GM12878 (cell line): ENCODE measurements around the gene RUFY3. TPM values are rescaled to one million over a fixed set of nuclear protein-coding genes. Genes with fewer than 3 reads are reported as not detected.

Experiments
- ATAC-seq: fragments of 200-7000 bp; cut with Tn5 transposase; 3 replicates; pipeline ENCODE4 v1.9.1; 2020; ENCODE audit warnings: mild to moderate bottlenecking, moderate library complexity
- BruUV-seq: library from RNA; stranded (reverse); fragments of 400-500 nt; replicated peaks from 2 replicates; lab custom pipeline; 2021; lab: Mats Ljungman, UMichigan
- CTCF ChIA-PET: fragments of 300-600 bp; sonication (Branson Sonifier 250); formaldehyde crosslinking; extraction: SDS; loops from one replicate; lab custom pipeline; 2021; ENCODE audit warnings: inconsistent platforms; lab: Yijun Ruan, JAX
- POLR2A ChIA-PET: fragments of 350-600 bp; formaldehyde crosslinking; extraction: SDS; loops from one replicate; lab custom pipeline; 2021; ENCODE audit warnings: inconsistent platforms; lab: Charles Lee
- RAD21 ChIA-PET: fragments of 300-600 bp; sonication (Branson Sonifier 250); formaldehyde crosslinking; loops from one replicate; lab custom pipeline; 2023; ENCODE audit warnings: antibody characterized with exemption; ENCODE audit not compliant: unreplicated experiment; lab: Charles Lee
- SMC1A ChIA-PET: fragments of 300-600 bp; sonication (Branson Sonifier 250); formaldehyde crosslinking; loops from one replicate; lab custom pipeline; 2023; ENCODE audit not compliant: unreplicated experiment, uncharacterized antibody; lab: Charles Lee
- DNase-seq: peaks from one replicate; pipeline ENCODE4 v3.0.0-alpha.2; 2011; ENCODE audit warnings: low read depth, low spot score
- FAIRE-seq: peaks from 3 replicates; lab custom pipeline; 2011; peaks lifted over from hg19 to GRCh38; lab: Jason Lieb, UNC
- H2AFZ ChIP-seq: 2 replicates; pipeline ENCODE4 v1.6.0; 2011; ENCODE audit warnings: low read depth, low read length, control low read depth; ENCODE audit not compliant: control insufficient read depth
- H3K27ac ChIP-seq: 2 replicates; pipeline ENCODE4 v1.5.1; 2011; ENCODE audit warnings: control low read depth; ENCODE audit not compliant: control insufficient read depth, insufficient read depth
- H3K27me3 ChIP-seq, 2 experiments: replicated peaks in 1 of 2; 2 replicates each; pipeline versions ENCODE4 v1.6.0 to v1.6.1; 2011; ENCODE audit warnings: low read length in 1 of 2; ENCODE audit not compliant: control insufficient read depth in 2 of 2, insufficient read depth in 2 of 2
- H3K36me3 ChIP-seq, 2 experiments: 2 replicates each; pipeline ENCODE4 v1.5.1; 2011; ENCODE audit warnings: low read length in 1 of 2; ENCODE audit not compliant: control insufficient read depth in 2 of 2, insufficient read depth in 2 of 2
- H3K4me1 ChIP-seq: 2 replicates; pipeline ENCODE4 v1.6.1; 2011; ENCODE audit warnings: mild to moderate bottlenecking, low read length, moderate library complexity, mixed read lengths; ENCODE audit not compliant: control insufficient read depth, insufficient read depth
- H3K4me2 ChIP-seq: 2 replicates; pipeline ENCODE4 v1.6.0; 2011; ENCODE audit warnings: control low read depth; ENCODE audit not compliant: control insufficient read depth, insufficient read depth
- H3K4me3 ChIP-seq: fragments of 200-600 bp; sonication (generic); 2 replicates; pipeline ENCODE4 v1.5.1; 2016
- H3K79me2 ChIP-seq: 2 replicates; pipeline ENCODE4 v1.6.0; 2011; ENCODE audit warnings: low read length; ENCODE audit not compliant: control insufficient read depth, insufficient read depth
- H3K9ac ChIP-seq: 2 replicates; pipeline ENCODE4 v1.8.0; 2011; ENCODE audit warnings: low read length, control low read depth, mixed read lengths; ENCODE audit not compliant: control insufficient read depth, insufficient read depth
- H3K9me3 ChIP-seq: replicated peaks from 3 replicates; pipeline ENCODE4 v1.5.1; 2011; ENCODE audit warnings: mild to moderate bottlenecking, low read length; ENCODE audit not compliant: control insufficient read depth, insufficient read depth
- H4K20me1 ChIP-seq: 2 replicates; pipeline ENCODE4 v1.6.0; 2011; ENCODE audit not compliant: control insufficient read depth, insufficient read depth
- CREM ChIP-seq: IDR thresholded peaks from 2 replicates; pipeline ENCODE4 v1.6.1; 2014; ENCODE audit warnings: antibody characterized with exemption, low read depth
- E2F4 ChIP-seq: IDR thresholded peaks from 2 replicates; pipeline ENCODE4 v1.6.1; 2012; ENCODE audit warnings: low read depth, low read length, improper control_type of control experiment
- E4F1 ChIP-seq: fragments of 450-650 bp; IDR thresholded peaks from 2 replicates; pipeline ENCODE4 v1.6.1; 2018; ENCODE audit warnings: borderline replicate concordance, mild to moderate bottlenecking; ENCODE audit not compliant: partially characterized antibody
- EED ChIP-seq: sonication (generic); IDR thresholded peaks from 2 replicates; pipeline ENCODE4 v1.6.1; 2016; ENCODE audit warnings: antibody characterized with exemption, low read depth
- ETV6 ChIP-seq, 2 experiments: fragments of 450-650 bp in 1 of 2; IDR thresholded peaks in 1 of 2; conservative IDR thresholded peaks in 1 of 2; 2 replicates each; pipeline ENCODE4 v1.6.1; 2014; ENCODE audit warnings: antibody characterized with exemption in 1 of 2, borderline replicate concordance in 1 of 2, low read depth in 1 of 2, mild to moderate bottlenecking in 1 of 2, moderate library complexity in 1 of 2
- HCFC1 ChIP-seq: fragments of 150-350 bp; IDR thresholded peaks from 2 replicates; pipeline ENCODE4 v1.6.1; 2014; ENCODE audit warnings: low read length
- IKZF2 ChIP-seq, 2 experiments: fragments of 450-650 bp; IDR thresholded peaks; 2 replicates each; pipeline ENCODE4 v1.6.1; 2017; ENCODE audit warnings: mild to moderate bottlenecking in 2 of 2, moderate library complexity in 2 of 2
- MYC ChIP-seq: IDR thresholded peaks from 2 replicates; pipeline ENCODE4 v1.6.1; 2011; ENCODE audit warnings: mild to moderate bottlenecking, low read length, moderate library complexity, inconsistent platforms; ENCODE audit not compliant: insufficient read depth, insufficient replicate concordance, insufficient read length, severe bottlenecking
- NR2F1 ChIP-seq: fragments of 450-650 bp; conservative IDR thresholded peaks from 2 replicates; pipeline ENCODE4 v1.6.1; 2017; ENCODE audit warnings: mild to moderate bottlenecking
- PRDM15 ChIP-seq: fragments of 450-650 bp; formaldehyde crosslinking; IDR thresholded peaks from 2 replicates; pipeline ENCODE4 v1.4.0; 2020; ENCODE audit warnings: mild to moderate bottlenecking, moderate library complexity
- RUNX3 ChIP-seq: IDR thresholded peaks from 2 replicates; pipeline ENCODE4 v1.6.1; 2012; ENCODE audit warnings: low read length, inconsistent platforms
- SKIL ChIP-seq: fragments of 450-650 bp; IDR thresholded peaks from 2 replicates; pipeline ENCODE4 v1.6.1; 2017; ENCODE audit warnings: mild to moderate bottlenecking, low read depth, inconsistent platforms; ENCODE audit not compliant: poor library complexity, severe bottlenecking
- SMARCA5 ChIP-seq: fragments of 450-650 bp; IDR thresholded peaks from 2 replicates; pipeline ENCODE4 v1.6.1; 2017; ENCODE audit warnings: mild to moderate bottlenecking
- ZNF274 ChIP-seq: IDR thresholded peaks from one replicate; pipeline ENCODE4 v1.8.0; 2011; ENCODE audit not compliant: insufficient read length, insufficient read depth
- WGBS: methylation state at CpG from one replicate; pipeline ENCODE4 v1.1.6; 2016; ENCODE audit warnings: low lambda C conversion rate; ENCODE audit not compliant: insufficient replicate concordance, insufficient coverage; ENCODE audit errors: missing lambda C conversion rate; 5-methylcytosine and 5-hydroxymethylcytosine counted together
- in situ Hi-C: fragments of 300-500 bp; cut with MboI; formaldehyde crosslinking; loops from 9 replicates; pipeline ENCODE4 v1.14.3; 2018; ENCODE audit warnings: mixed read lengths
- intact Hi-C: fragments of 100-400 bp; cut with micrococcal nuclease; formaldehyde crosslinking; loops from one replicate; pipeline ENCODE4 v1.14.2; 2022; ENCODE audit not compliant: unreplicated experiment
- polyA plus RNA-seq, 11 experiments: library from polyadenylated mRNA; depleted of rRNA in 4 of 11; unstranded in 6 of 11; stranded (reverse) in 5 of 11; fragments of >200 nt; fragmentation: Nextera tagmentation in 4 of 11; fragmentation: Illumina TruSeq in 1 of 11; extraction: Ambion mirVana in 4 of 11; extraction: Trizol in 1 of 11; gene quantifications; 1 replicate in 1 of 11; 2 replicates in 10 of 11; pipeline versions ENCODE4 v1.2.1 to v1.2.3, GENCODE V29; 2011 to 2016; ENCODE audit warnings: inconsistent platforms in 2 of 11, missing spikeins in 2 of 11, low read depth in 1 of 11
- total RNA-seq, 4 experiments: library from RNA; depleted of rRNA in 3 of 4; stranded (reverse); fragments of >200 nt in 3 of 4; fragmentation: Illumina TruSeq in 1 of 4; extraction: Trizol in 1 of 4; gene quantifications; 2 replicates each; pipeline versions ENCODE4 v1.2.1 to v1.2.3, GENCODE V29; 2013 to 2021

The RUFY3 gene
- total and polyA plus RNA-seq, 10 of the 15 experiments (the other 5 are each of a cell fraction or from before 2014, with no cell fraction given) = 5.1 to 28.3 (median 13.1) TPM

- FAIRE-seq = peak; percentile 31
- ChIA-PET CTCF (interaction anchor here (0.8 to 1.7 kb wide), 7 partner anchors 7 to 166 kb away, joined by 3 to 5 read pairs (median 3); no protein-coding TSS in a partner anchor), RAD21 (interaction anchor here (0.7 to 3.0 kb wide), 2 partner anchors 166 to 181 kb away, joined by 3 to 13 read pairs; no protein-coding TSS in a partner anchor), SMC1A (interaction anchor here (0.9 to 2.7 kb wide), 9 partner anchors 8 to 165 kb away, joined by 3 to 11 read pairs (median 5); partner anchors contain the start of gene MOB1B), POLR2A (interaction anchor here (1.1 to 1.4 kb wide), 4 partner anchors 10 to 58 kb away, joined by 3 to 6 read pairs (median 4); partner anchors contain the start of gene MOB1B)
- Histone ChIP-seq H3K27ac (no peak overlapping the region), H4K20me1 (no peaks in the 10 kb centered on the region), H3K9ac (no peak overlapping the region), H3K27me3 (no peaks in the 10 kb centered on the region), H3K36me3 (no peaks in the 10 kb centered on the region), H2AFZ (peak overlapping the region; percentile 47), H3K4me3 (no peak overlapping the region), H3K79me2 (peaks cover 4% of the 10 kb centered on the region), H3K4me1 (peaks cover 16% of the 10 kb centered on the region), H3K4me2 (peak overlapping the region; percentile 48; the same call in 1 of the 2 replicates), H3K9me3 (no peaks in the 10 kb centered on the region)
- WGBS = 53% methylated on average over 9 of the region's 9 CpGs
- BruUV-seq = no TSS peak
- intact Hi-C loops (no loop called here), in situ Hi-C loops (loop anchor here (5.0 kb wide), 1 partner anchor 148 kb away; the partner anchor contains the start of gene DCK)
- ATAC-seq = peak; percentile 40
- peak; percentile 45 for DNase-seq
- no peak for TF ChIP-seq E4F1
- TF ChIP-seq E2F4 = no peak
- TF ChIP-seq SKIL = peak; percentile 71
- no peak for TF ChIP-seq ZNF274
- peak; percentile 49; the same call in 1 of the 2 replicates for TF ChIP-seq SMARCA5
- TF ChIP-seq ETV6 (conservative IDR thresholded peaks at IDR 0.05 in 1 of 2, IDR thresholded peaks at IDR 0.05 in 1 of 2; ENCODE audit: borderline replicate concordance in 1 of 2, low read depth in 1 of 2) = no peak
- peak; percentile 95 for TF ChIP-seq NR2F1
- TF ChIP-seq CREM = no peak
- TF ChIP-seq PRDM15 (CRISPR knock-in tag) = no peak
- TF ChIP-seq MYC = no peak
- TF ChIP-seq IKZF2 (IDR thresholded peaks at IDR 0.05) = 0 out of 4 replicates have a peak, but pooled peaks of 1 of the 2 experiments have one; percentile 9
- no peak for TF ChIP-seq EED
- TF ChIP-seq HCFC1 = no peak
- TF ChIP-seq RUNX3 = peak; percentile 84
Measured at GRCh38 chr4:70844180-70844579, 122.4 kb downstream of the RUFY3 start.
